MCF 10A (cell line): ENCODE data around the gene GDF15. TPM values are rescaled to one million over a fixed set of nuclear protein-coding genes. Genes with fewer than 3 reads are reported as not detected.

Experiments
- BruUV-seq: library from RNA; stranded (reverse); fragments of 400-500 nt; replicated peaks from 2 replicates; lab custom pipeline; 2021; lab: Mats Ljungman, UMichigan
- CTCF ChIA-PET: fragments of 300-600 bp; sonication (Branson Sonifier 250); formaldehyde crosslinking; extraction: SDS; loops from one replicate; lab custom pipeline; 2021; ENCODE audit warnings: antibody characterized with exemption, inconsistent platforms; lab: Yijun Ruan, JAX
- POLR2A ChIA-PET: fragments of 300-600, 350-650 bp; sonication (Branson Sonifier 250); formaldehyde crosslinking; extraction: SDS; loops from one replicate; lab custom pipeline; 2020; ENCODE audit warnings: antibody characterized with exemption, inconsistent platforms; lab: Yijun Ruan, JAX
- DNase-seq: peaks from one replicate; pipeline ENCODE4 v3.0.0-alpha.2; 2018; ENCODE audit not compliant: unreplicated experiment
- H3K27ac Mint-ChIP-seq: one replicate; pipeline ENCODE4 v1.8.0; 2022; ENCODE audit warnings: mild to moderate bottlenecking, low read depth, mixed read lengths; ENCODE audit not compliant: unreplicated experiment
- H3K27me3 Mint-ChIP-seq: one replicate; pipeline ENCODE4 v1.8.0; 2022; ENCODE audit warnings: mixed read lengths; ENCODE audit not compliant: insufficient read depth, unreplicated experiment
- H3K36me3 Mint-ChIP-seq: one replicate; pipeline ENCODE4 v1.8.0; 2022; ENCODE audit warnings: mild to moderate bottlenecking, moderate library complexity, mixed read lengths; ENCODE audit not compliant: insufficient read depth, unreplicated experiment
- H3K4me1 Mint-ChIP-seq: one replicate; pipeline ENCODE4 v1.8.0; 2022; ENCODE audit warnings: mixed read lengths; ENCODE audit not compliant: insufficient read depth, unreplicated experiment
- H3K4me3 Mint-ChIP-seq: one replicate; pipeline ENCODE4 v1.8.0; 2022; ENCODE audit warnings: mild to moderate bottlenecking, moderate library complexity, mixed read lengths; ENCODE audit not compliant: unreplicated experiment
- H3K9me3 Mint-ChIP-seq: one replicate; pipeline ENCODE4 v1.8.0; 2022; ENCODE audit warnings: mixed read lengths; ENCODE audit not compliant: unreplicated experiment
- CTCF ChIP-seq: fragments of 200-600 bp; IDR thresholded peaks from one replicate; pipeline ENCODE4 v1.8.0; 2022; ENCODE audit warnings: antibody characterized with exemption, mild to moderate bottlenecking; ENCODE audit not compliant: unreplicated experiment
- intact Hi-C: fragments of 100-400 bp; cut with micrococcal nuclease; formaldehyde crosslinking; loops from 2 replicates; pipeline ENCODE4 v1.14.1; 2022
- total RNA-seq: library from RNA; stranded (reverse); gene quantifications from 2 replicates; pipeline ENCODE4 v1.2.3, GENCODE V29; 2022

GDF15 gene
- total RNA-seq, 1 experiment from 2014 or later, result 193 TPM

GRCh38 chr19:18432275-18433014, 46.5 kb downstream of the GDF15 start:
- Mint-ChIP-seq H3K9me3 (no peaks in the 10 kb centered on the region), H3K27me3 (no peaks in the 10 kb centered on the region), H3K36me3 (peaks cover 17% of the 10 kb centered on the region), H3K27ac (no peak overlapping the region), H3K4me3 (no peak overlapping the region), H3K4me1 (no peaks in the 10 kb centered on the region)
- DNase-seq, result no peak
- intact Hi-C loops, result no loop called here
- ChIA-PET POLR2A (interaction anchor here (0.7 to 1.3 kb wide), 2 partner anchors 12 to 31 kb away, joined by 3 to 6 read pairs; no protein-coding TSS in a partner anchor), CTCF (interaction anchor here (0.5 to 0.6 kb wide), 2 partner anchors 18 to 47 kb away, joined by 4 to 5 read pairs; partner anchors contain the start of gene GDF15)
- BruUV-seq, result no TSS peak
- TF ChIP-seq CTCF, result no peak

- Mint-ChIP-seq H3K4me1 (no peaks in the 10 kb centered on the region), H3K4me3 (no peak overlapping the region), H3K36me3 (peaks cover 19% of the 10 kb centered on the region), H3K9me3 (no peaks in the 10 kb centered on the region), H3K27ac (no peak overlapping the region), H3K27me3 (no peaks in the 10 kb centered on the region)
- intact Hi-C loops, result no loop called here
- DNase-seq, result no peak
- ChIA-PET POLR2A (no interaction called here), CTCF (no interaction called here)
- no peak for TF ChIP-seq CTCF
- BruUV-seq, result no TSS peak
Observed at GRCh38 chr19:18433015-18433691, 47.2 kb downstream of the GDF15 start.

GRCh38 chr19:18433735-18434398, 47.9 kb downstream of the GDF15 start:
- no peak for DNase-seq
- Mint-ChIP-seq H3K36me3 (peaks cover 19% of the 10 kb centered on the region), H3K4me1 (peaks cover 4% of the 10 kb centered on the region), H3K4me3 (no peak overlapping the region), H3K27me3 (no peaks in the 10 kb centered on the region), H3K9me3 (no peaks in the 10 kb centered on the region), H3K27ac (no peak overlapping the region)
- POLR2A ChIA-PET, result no interaction called here
- no peak for TF ChIP-seq CTCF
- CTCF ChIA-PET, result interaction anchor here (0.6 kb wide), 2 partner anchors 66 to 105 kb away, joined by 3 to 7 read pairs; no protein-coding TSS in a partner anchor
- intact Hi-C loops, result no loop called here
- no TSS peak for BruUV-seq
